GM18858 (cell line): ENCODE data around the gene GLS2.
A peak's percentile ranks its signal among the peaks of the same experiment; 100 is the strongest.
"Not testable (repeated sequence)": the region's sequence is repeated elsewhere in the genome, so short reads cannot be mapped to it uniquely, and the experiment has no call there.

Experiments used
- ATAC-seq: cut with Tn5 transposase; IDR thresholded peaks from one replicate; pipeline ENCODE4 v1.9.1; 2021; ENCODE audit not compliant: unreplicated experiment

GLS2 gene

GRCh38 chr12:56488041-56488955, at the start of gene GLS2:
TSS of gene GLS2 (minus strand) at chr12:56488161. CDS start at chr12:56488118, 43 bp downstream.
- peak; percentile 89 for ATAC-seq

- ATAC-seq: no peak
Measured at GRCh38 chr12:56537546-56537945, 49.6 kb upstream of the GLS2 start.

GRCh38 chr12:56530390-56531055, 42.6 kb upstream of the GLS2 start:
- ATAC-seq: no peak

- no peak for ATAC-seq
Measured at GRCh38 chr12:56529656-56530055, 41.7 kb upstream of the GLS2 start.

- ATAC-seq: no peak
Measured at GRCh38 chr12:56528846-56529245, 40.9 kb upstream of the GLS2 start.

GRCh38 chr12:56522411-56523193, 34.6 kb upstream of the GLS2 start:
- no peak for ATAC-seq

GRCh38 chr12:56521590-56522371, 33.8 kb upstream of the GLS2 start, which contains the start of gene RBMS2:
TSS of gene RBMS2 (plus strand) at chr12:56521820. CDS start at chr12:56522024, 204 bp downstream.
- ATAC-seq: peak; percentile 69

- ATAC-seq: no peak
Measured at GRCh38 chr12:56521209-56521589, 33.2 kb upstream of the GLS2 start.

GRCh38 chr12:56520506-56520905, 32.5 kb upstream of the GLS2 start:
- no peak for ATAC-seq

- no peak for ATAC-seq
Measured at GRCh38 chr12:56520048-56520447, 32.1 kb upstream of the GLS2 start.

GRCh38 chr12:56518570-56518969, 30.6 kb upstream of the GLS2 start:
- ATAC-seq: no peak

- ATAC-seq: no peak
Measured at GRCh38 chr12:56517854-56518253, 29.9 kb upstream of the GLS2 start.

- not testable (repeated sequence) for ATAC-seq
Measured at GRCh38 chr12:56514014-56514318, 26.0 kb upstream of the GLS2 start.

- no peak for ATAC-seq
Measured at GRCh38 chr12:56510786-56511185, 22.8 kb upstream of the GLS2 start.

GRCh38 chr12:56499879-56500278, 11.9 kb upstream of the GLS2 start:
- not testable (repeated sequence) for ATAC-seq

GRCh38 chr12:56499452-56499851, 11.5 kb upstream of the GLS2 start:
- ATAC-seq: not testable (repeated sequence)

GRCh38 chr12:56498126-56498902, 10.4 kb upstream of the GLS2 start:
- ATAC-seq: not testable (repeated sequence)

GRCh38 chr12:56496704-56497103, 8.7 kb upstream of the GLS2 start:
- not testable (repeated sequence) for ATAC-seq

GRCh38 chr12:56494481-56494880, 6.5 kb upstream of the GLS2 start:
- ATAC-seq: not testable (repeated sequence)

GRCh38 chr12:56494106-56494415, 6.1 kb upstream of the GLS2 start:
- not testable (repeated sequence) for ATAC-seq
